Activated CD4-positive, CD25-positive, alpha-beta regulatory T cell treated with anti-CD3 and anti-CD28 coated beads, Interleukin-2, amount 50 U/mL, for 24 hours (primary cell): ENCODE data around the gene CFC1.
A peak's percentile ranks its signal among the peaks of the same experiment; 100 is the strongest.
"Not testable (repeated sequence)": the region's sequence is repeated elsewhere in the genome, so short reads cannot be mapped to it uniquely, and the experiment has no call there.

Source experiments
- ATAC-seq, 2 donors: fragments of 150-1000 bp; cut with Tn5 transposase; one replicate each; pipeline ENCODE4 v1.10.0; 2021; ENCODE audit warnings: mild to moderate bottlenecking in 1 of 2, moderate library complexity in 1 of 2

Gene CFC1

DNA sequence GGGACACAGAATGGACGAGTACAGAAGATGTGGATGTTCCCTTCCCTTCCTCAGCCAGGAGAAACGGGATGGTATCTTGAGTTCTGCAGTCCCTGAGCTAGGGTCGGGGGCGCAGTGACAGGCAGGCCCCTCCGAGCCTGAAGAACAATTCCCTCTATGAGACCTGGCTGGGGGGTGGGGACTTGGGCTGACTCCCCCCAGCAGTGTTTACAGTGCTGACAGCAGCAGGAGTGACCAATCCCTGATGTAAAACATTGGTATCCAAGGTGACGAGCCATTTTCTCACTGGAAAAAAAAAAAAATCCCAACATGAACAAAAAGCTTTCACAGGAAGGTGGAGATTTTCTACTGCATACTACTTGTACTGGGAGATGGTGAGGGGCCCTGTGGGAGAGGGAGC lies at the start of gene CFC1:
Gene CFC1, minus strand, starts transcription at position 183 of the 400 bp plus-strand sequence. CDS start 288 bp downstream, outside the sequence.
- not testable (repeated sequence) for ATAC-seq

DNA sequence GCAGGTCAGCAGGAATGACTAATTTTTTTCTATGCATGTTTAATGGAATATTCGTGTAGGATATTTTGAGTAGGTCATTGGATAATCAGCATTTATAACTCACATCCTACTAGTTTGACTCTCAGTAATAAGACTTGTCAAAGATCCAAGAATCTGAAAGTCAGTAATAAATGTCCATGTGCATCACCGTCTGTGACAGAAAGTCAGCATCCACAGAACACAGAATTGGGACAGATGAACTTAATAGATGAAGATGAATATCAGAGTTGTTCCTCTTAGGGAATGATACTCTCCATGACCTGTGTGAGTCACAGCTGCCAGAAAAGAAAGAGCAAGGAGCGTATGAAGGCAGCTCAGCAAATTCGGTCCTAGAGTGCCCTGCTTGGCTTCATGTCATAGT lies 42.3 kb upstream of the CFC1 start:
- ATAC-seq: not testable (repeated sequence)

GRCh38 chr2:130638973-130639372 lies 39.6 kb upstream of the CFC1 start:
- not testable (repeated sequence) for ATAC-seq

- ATAC-seq: not testable (repeated sequence)
Observed at GRCh38 chr2:130628784-130629475, 29.6 kb upstream of the CFC1 start.

DNA sequence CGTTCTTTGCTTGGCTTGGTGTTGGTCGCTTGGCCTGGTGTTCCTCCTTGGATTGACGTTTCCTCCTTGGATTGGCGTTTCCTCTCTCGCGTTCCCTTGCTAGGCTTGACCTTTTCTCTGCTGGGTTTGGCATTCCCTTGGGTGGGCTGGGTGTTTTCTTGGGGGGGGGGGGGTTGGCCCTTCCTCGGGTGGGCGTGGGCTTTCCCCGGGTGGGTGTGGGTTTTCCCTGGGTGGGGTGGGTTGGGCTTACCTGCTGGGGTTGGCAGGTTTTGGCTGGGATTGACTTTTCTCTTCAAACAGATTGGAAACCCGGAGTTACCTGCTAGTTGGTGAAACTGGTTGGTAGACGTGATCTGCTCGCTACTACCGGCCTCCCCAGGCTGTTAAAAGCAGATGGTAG lies 11.8 kb upstream of the CFC1 start, which contains the start of gene POTEJ:
Gene POTEJ, plus strand, starts transcription at position 301 of the 400 bp plus-strand sequence. Its CDS starts 93 bp downstream, at position 394.
- ATAC-seq: not testable (repeated sequence)

DNA sequence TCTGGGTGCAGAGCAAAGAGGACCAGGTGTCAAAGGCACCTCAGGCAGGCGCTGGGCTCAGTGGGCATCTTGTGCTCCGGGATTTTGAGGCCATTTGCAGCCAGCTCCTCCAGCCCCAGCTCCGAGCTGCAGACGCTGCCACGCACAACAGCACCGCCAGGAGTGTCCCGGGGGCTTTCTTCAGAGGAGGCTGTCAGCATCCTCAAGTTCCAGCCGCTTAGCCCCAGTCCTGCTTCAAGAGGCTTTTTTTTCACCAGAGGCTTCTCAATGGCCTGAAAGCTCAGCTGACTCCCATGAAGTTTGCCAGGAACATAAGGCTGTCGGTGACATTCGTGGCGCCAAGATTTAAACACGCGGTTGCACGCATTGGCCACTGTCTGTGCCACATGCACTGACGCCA lies 11.1 kb upstream of the CFC1 start:
- not testable (repeated sequence) for ATAC-seq

DNA sequence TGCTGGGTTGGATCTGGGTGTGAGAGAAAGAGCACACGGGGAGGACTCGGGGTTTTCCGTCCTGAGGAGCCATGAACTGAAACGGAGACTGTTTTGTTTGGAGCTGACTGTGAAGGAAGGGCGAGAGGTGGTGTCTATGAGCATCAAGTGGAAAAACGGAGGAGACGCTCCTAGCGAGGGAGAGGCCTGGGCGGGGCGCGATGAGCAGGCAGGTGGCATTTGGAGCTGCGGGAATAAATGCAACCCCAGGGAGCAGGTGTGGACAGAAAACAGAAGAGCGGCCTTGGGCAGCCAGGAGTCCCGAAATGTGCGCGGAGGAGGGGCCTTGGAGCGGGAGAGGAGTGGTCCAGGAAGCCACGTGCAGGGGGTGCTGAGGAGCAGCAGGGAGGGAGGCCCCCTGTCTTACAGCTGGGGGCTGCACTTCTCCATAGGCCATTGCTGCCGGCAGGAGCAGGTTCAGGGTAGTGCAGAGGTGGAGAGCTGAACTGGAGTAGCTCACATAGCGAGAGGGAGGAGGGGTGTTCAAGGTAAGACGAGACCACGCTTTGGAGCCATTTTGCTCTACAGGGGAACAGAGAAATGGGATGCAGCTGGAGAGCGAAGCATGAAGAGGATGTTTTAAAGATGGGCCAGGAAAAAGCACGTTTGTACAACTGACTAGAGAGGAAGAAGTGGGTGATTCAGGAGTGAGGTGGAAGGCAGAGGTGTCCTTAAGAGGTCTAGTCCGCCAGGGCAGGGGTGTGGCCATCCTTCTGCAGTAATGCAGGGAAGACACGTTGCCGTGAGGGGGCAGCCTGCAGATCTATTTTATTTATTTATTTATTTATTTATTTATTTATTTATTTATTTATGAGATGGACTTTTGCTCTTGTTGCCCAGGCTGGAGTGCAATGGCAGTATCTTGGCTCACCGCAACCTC lies 9.9 kb upstream of the CFC1 start:
- ATAC-seq: not testable (repeated sequence)

DNA sequence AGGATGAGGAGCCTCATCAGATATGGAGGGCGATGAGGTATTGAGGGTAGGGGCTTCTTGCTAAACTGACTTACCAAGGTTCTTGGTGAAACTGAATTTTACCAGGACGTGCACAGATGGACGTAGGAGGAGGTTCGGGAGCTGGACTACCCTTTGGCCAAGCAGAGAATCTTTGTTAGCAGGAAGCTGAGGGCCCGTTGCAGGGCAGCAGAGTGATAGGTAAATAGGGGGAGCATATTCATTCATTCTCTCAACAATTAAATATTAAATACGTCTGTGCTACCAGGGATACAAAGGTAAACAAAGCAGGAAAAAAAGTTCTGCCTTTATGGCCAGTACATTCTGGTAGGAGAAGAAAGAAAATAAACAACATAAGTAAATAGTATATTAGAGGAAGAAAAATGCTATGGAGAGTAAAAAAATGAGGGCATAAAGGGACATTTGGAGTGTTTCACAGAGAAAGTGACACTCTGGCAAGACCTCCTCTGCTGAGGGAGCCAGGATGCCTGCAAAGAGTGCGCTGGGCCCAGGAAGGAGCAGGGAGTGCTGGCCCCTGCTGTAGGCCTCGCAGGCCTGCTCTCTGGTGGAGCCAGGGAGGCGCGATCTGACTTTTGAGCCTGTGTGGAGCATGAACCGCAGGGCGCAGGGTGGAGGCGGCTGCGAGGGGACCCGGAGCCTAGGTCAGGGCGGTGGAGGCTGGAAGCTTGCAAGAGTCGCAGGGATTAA lies 9.1 kb upstream of the CFC1 start:
- not testable (repeated sequence) for ATAC-seq

GRCh38 chr2:130601648-130602302 lies 2.4 kb upstream of the CFC1 start:
- not testable (repeated sequence) for ATAC-seq

DNA sequence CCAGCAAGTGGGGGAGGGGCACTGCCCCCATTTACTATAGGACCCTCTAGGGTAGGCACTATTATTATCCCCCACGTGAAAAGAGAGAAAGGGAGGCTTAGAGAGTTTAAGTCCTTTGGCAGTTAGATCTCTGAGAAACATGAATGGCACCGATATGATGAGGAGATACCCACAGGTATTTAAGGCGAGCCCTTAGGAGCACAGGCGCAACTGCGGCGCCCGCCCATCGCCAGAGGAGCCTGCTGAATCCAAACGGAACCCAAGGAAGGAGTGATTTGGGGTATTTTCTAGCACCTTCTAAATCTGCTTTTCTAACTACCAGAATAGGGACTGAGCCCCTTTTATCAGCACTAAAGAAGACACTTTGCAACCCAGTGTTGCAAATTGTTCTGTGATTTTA lies 551 bp upstream of the CFC1 start:
- ATAC-seq: not testable (repeated sequence)

DNA sequence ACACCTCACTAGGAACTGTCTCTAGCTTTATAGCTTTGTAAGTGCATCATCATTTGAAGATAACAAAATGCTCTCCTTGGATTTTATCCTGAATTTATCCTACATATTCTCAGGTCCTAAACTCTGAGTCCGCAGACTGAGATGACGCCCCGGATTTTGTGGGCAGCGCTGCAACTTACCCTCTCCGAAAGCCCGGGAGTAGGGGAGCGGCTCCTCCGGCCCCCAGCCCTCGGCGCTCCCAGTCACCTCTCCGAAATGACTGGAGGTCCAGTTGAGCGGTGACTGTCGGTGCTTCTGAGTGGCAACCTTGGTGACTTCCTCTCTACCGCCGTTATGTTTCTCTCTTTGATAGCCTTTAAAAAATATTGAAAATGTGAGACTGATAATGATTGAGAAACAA lies 912 bp downstream of the CFC1 start:
- not testable (repeated sequence) for ATAC-seq

DNA sequence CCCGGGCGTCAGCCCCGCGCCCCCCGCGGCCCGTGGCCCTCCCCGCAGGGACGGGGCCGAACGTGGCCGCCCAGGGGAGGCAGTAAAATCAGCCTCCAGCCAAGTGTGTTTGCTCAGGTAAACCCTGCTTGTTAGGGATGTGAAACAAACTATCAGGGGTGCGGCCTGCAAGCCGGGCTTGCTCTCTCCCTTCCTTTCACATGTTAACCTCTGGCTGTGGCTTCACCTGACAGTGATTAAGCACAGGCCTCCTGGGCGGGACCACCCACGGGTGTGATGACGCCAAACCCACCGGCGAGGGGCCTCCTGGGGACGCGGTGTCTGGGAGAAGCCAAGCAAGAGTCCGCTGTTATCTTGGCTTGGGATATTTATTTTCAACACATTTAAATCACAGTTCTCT lies 1.4 kb downstream of the CFC1 start:
- not testable (repeated sequence) for ATAC-seq

DNA sequence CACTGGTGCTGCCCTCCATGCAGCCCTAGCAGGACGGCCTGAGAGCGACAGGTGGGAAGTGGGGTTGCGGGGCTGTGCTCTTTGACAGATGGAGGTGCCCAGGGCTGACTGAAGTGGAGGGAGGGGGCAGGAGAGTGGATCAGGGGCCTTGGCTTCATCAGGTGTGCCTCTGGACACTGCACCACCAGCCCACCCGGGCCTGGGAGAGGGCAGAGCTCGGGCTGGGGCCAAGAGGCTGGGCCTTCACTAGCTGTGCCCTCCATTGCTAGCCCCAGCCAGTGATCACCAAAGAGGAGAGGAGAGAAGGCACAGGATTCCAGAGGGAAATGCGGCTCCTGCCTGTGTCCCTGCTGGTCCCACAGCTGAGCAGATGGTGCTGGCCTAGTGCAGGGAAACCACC lies 2.6 kb downstream of the CFC1 start:
- not testable (repeated sequence) for ATAC-seq

DNA sequence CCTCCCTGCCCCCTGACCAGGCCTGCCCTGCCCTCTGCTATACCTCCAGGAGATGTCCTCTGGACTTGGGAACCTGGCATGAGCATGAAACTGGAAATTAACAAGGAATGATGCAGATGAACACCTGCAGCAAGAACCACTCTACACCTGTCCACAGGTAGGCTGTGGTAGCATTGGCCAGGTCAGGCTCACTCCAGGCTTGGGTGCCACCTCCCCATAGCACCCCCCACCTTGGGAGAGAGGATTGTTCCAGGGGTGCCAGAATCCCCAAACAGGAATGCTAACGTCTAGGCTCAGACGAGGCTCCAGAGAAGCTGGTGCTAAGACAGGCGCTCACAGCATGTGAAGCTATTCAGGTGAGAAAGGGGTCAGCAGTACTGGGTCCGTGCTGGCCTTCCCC lies 5.4 kb downstream of the CFC1 start:
- ATAC-seq: not testable (repeated sequence)

DNA sequence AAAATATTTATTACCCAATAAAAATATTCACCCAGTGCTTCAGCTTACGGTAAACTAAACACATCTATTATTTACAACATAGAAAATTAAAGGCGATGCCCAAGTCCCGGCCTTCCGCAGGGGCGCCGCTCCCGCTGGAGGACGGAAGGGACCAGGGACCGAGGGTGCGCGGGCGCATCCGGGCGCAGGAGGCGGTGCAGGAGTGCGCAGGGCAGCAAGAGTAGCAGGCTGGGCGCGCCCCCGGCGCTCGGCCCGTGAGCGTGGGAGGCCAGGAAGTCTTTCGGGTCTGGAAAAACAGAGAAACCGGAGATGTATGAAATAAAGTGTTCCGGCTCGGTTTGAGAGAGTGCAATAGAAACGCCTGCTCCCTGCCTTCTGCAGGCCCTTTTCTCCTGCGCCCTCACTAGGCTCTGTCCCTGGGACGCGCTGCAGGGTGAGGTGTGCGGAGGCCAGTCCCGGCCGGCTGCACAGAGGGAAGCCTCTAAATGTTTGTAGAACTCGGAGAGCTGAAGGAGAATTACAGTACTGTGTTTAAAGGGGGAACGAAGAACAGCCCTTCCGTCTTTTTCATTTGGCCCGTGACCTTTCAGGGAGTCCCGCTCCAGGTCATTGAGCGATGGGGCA lies 6.5 kb downstream of the CFC1 start:
- not testable (repeated sequence) for ATAC-seq

DNA sequence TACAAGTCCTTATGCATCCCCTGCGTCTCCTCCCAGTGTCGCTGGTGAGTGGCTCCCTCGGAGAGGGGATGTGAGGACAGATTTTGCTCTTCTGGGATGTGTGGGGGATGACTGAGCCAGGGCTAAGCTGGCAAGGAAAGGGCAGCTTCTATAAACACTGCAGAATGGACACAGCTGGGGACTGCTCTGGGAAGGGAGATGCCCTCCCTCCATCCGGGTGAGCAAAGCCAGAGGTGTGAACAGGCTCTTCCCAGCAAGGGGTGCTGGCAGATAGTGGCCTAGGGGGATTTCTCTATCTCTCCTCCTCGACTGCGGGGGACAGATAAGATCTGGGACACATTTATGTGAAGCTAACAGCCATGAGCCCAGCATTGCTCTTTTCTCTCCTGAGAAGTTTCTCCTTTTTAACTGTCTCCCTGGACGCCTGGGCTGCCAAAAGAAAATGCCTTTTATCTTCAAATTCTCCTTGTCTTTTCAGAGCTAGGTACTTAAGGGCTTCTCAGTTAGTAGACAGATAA lies 8.5 kb downstream of the CFC1 start:
- not testable (repeated sequence) for ATAC-seq

GRCh38 chr2:130590170-130590841 lies 9.1 kb downstream of the CFC1 start:
- ATAC-seq: not testable (repeated sequence)

- ATAC-seq: peak; percentile 88 to 90
Observed at GRCh38 chr2:130588688-130589458, 10.5 kb downstream of the CFC1 start.

- not testable (repeated sequence) for ATAC-seq
Observed at GRCh38 chr2:130584726-130585125, 14.6 kb downstream of the CFC1 start.

DNA sequence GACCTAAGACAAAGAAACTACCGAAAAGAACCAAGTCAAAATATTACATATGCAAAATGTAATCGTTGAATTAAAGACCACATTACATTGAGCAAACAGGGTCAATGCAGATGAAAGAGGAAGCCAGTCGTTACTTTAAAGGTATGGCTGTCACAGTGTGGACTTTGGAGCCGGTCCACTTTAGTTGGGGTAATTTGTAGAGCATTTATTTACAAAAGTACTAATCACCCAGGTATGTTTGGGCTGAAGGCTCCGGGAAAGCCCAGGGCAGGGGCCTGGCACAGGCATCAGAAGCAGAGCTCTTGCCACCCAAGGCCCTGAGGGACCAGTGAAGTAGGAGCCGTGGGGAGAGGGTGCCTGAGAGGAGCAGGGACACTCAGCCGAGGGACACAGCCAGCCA lies 15.8 kb downstream of the CFC1 start:
- not testable (repeated sequence) for ATAC-seq
